K562 (cell line): Measurements from ENCODE around the gene DPH7. TPM values are rescaled to one million over a fixed set of nuclear protein-coding genes. Genes with fewer than 3 reads are reported as not detected.

Experiments used
- ATAC-seq: fragments of 200-7000 bp; cut with Tn5 transposase; 3 replicates; pipeline ENCODE4 v1.9.1; 2020; ENCODE audit warnings: moderate library complexity
- BruUV-seq: library from RNA; stranded (reverse); fragments of 400-500 nt; replicated peaks from 2 replicates; lab custom pipeline; 2021; lab: Mats Ljungman, UMichigan
- CTCF ChIA-PET: fragments of 300-600 bp; formaldehyde crosslinking; extraction: SDS; loops from one replicate; lab custom pipeline; 2021; ENCODE audit warnings: low intra/inter-chr PET ratio; lab: Yijun Ruan, JAX
- POLR2A ChIA-PET: fragments of 300-600, 350-650 bp; sonication (Branson Sonifier 250); formaldehyde crosslinking; extraction: SDS; loops from one replicate; lab custom pipeline; 2021; ENCODE audit warnings: antibody characterized with exemption, inconsistent platforms; lab: Yijun Ruan, JAX
- DNase-seq, 4 experiments: peaks; one replicate each; pipeline versions ENCODE4 v3.0.0 to v3.0.0-alpha.2; 2011 to 2018; ENCODE audit warnings: low spot score in 3 of 4, mixed read lengths in 3 of 4; ENCODE audit errors: extremely low read depth in 1 of 4
- FAIRE-seq: peaks from 2 replicates; lab custom pipeline; 2011; peaks lifted over from hg19 to GRCh38; lab: Jason Lieb, UNC
- H2AFZ ChIP-seq: 2 replicates; pipeline ENCODE4 v1.6.0; 2011; ENCODE audit warnings: low read depth, low read length, control low read depth, inconsistent platforms
- H3K27ac ChIP-seq: fragments of 200-600 bp; 3 replicates; pipeline ENCODE4 v1.8.0; 2011; ENCODE audit warnings: low read depth, mild to moderate bottlenecking, control low read depth, inconsistent platforms, low read length, moderate library complexity, mixed read lengths; ENCODE audit errors: extremely low read depth
- H3K27me3 ChIP-seq, 2 experiments: fragments of 300-600 bp in 1 of 2; 2 replicates in 1 of 2; 3 replicates in 1 of 2; pipeline versions ENCODE4 v1.6.0 to v1.8.0; 2011; ENCODE audit warnings: inconsistent platforms in 2 of 2, low read length in 2 of 2, mild to moderate bottlenecking in 1 of 2, mixed read lengths in 1 of 2, moderate library complexity in 1 of 2; ENCODE audit not compliant: control insufficient read depth in 2 of 2, insufficient read depth in 2 of 2
- H3K36me3 ChIP-seq: fragments of 300-600 bp; 3 replicates; pipeline ENCODE4 v1.8.0; 2011; ENCODE audit warnings: mild to moderate bottlenecking, low read length, inconsistent platforms; ENCODE audit not compliant: control insufficient read depth, insufficient read depth
- H3K4me1 ChIP-seq, 2 experiments: fragments of 200-600 bp in 1 of 2; replicated peaks in 1 of 2; 2 replicates in 1 of 2; 3 replicates in 1 of 2; pipeline versions ENCODE4 v1.5.1 to v1.8.0; 2011; ENCODE audit warnings: inconsistent platforms in 2 of 2, low read length in 2 of 2, mild to moderate bottlenecking in 1 of 2, mixed read lengths in 1 of 2, moderate library complexity in 1 of 2; ENCODE audit not compliant: control insufficient read depth in 2 of 2, insufficient read depth in 2 of 2
- H3K4me2 ChIP-seq: 2 replicates; pipeline ENCODE4 v1.6.1; 2011; ENCODE audit warnings: low read length, control low read depth, inconsistent platforms, mixed read lengths; ENCODE audit not compliant: insufficient read depth
- H3K4me3 ChIP-seq: fragments of 200-600 bp; sonication (generic), shearing (Covaris generic); 2 replicates; pipeline ENCODE4 v1.5.1; 2016; ENCODE audit warnings: control low read depth, inconsistent platforms
- H3K79me2 ChIP-seq: fragments of 200-600 bp; 3 replicates; pipeline ENCODE4 v1.8.0; 2011; ENCODE audit warnings: low read length, inconsistent platforms; ENCODE audit not compliant: control insufficient read depth, insufficient read depth
- H3K9ac ChIP-seq, 2 experiments: 2 replicates each; pipeline versions ENCODE4 v1.6.0 to v1.6.1; 2011; ENCODE audit warnings: low read depth in 2 of 2, low read length in 2 of 2, control low read depth in 1 of 2, inconsistent platforms in 1 of 2, mild to moderate bottlenecking in 1 of 2, mixed read lengths in 1 of 2; ENCODE audit not compliant: insufficient read depth in 1 of 2
- H3K9me1 ChIP-seq: one replicate; pipeline ENCODE4 v1.6.0; 2011; ENCODE audit warnings: inconsistent platforms, mild to moderate bottlenecking, low read length, moderate library complexity; ENCODE audit not compliant: control insufficient read depth, insufficient read depth
- H3K9me3 ChIP-seq: replicated peaks from 2 replicates; pipeline ENCODE4 v1.5.1; 2011; ENCODE audit warnings: low read depth, low read length, inconsistent platforms; ENCODE audit not compliant: control insufficient read depth, insufficient read depth
- H4K20me1 ChIP-seq: replicated peaks from 2 replicates; pipeline ENCODE4 v1.6.1; 2011; ENCODE audit warnings: low read length, inconsistent platforms, mixed read lengths; ENCODE audit not compliant: control insufficient read depth, insufficient read depth
- ARNT ChIP-seq, 2 experiments: fragments of 450-650 bp; IDR thresholded peaks; 2 replicates each; pipeline ENCODE4 v1.6.1; 2016; ENCODE audit warnings: mild to moderate bottlenecking in 1 of 2
- CCAR2 ChIP-seq: fragments of 200-400 bp; formaldehyde crosslinking; IDR thresholded peaks from 2 replicates; pipeline ENCODE4 v1.6.1; 2017; ENCODE audit warnings: mild to moderate bottlenecking, low read depth, low read length
- CHCHD3 ChIP-seq: fragments of 250-450 bp; sonication (Bioruptor Pico); IDR thresholded peaks from 2 replicates; pipeline ENCODE4 v2.1.2; 2022; ENCODE audit warnings: mild to moderate bottlenecking
- ETV6 ChIP-seq, 3 experiments: fragments of 150-350 bp in 1 of 3; sonication (generic) in 1 of 3; formaldehyde crosslinking in 1 of 3; IDR thresholded peaks; 2 replicates each; pipeline versions ENCODE4 v1.6.1 to v1.8.0; 2014 to 2022; ENCODE audit warnings: borderline replicate concordance in 2 of 3, low read depth in 2 of 3, antibody characterized with exemption in 1 of 3, low read length in 1 of 3, mild to moderate bottlenecking in 1 of 3, missing genetic modification reagents in 1 of 3
- FOXO4 ChIP-seq: fragments of 450-650 bp; formaldehyde crosslinking; IDR thresholded peaks from 2 replicates; pipeline ENCODE4 v1.4.0; 2020; ENCODE audit warnings: mild to moderate bottlenecking, moderate library complexity
- MCM3 ChIP-seq: fragments of 450-650 bp; IDR thresholded peaks from 2 replicates; pipeline ENCODE4 v1.6.1; 2016
- MLLT1 ChIP-seq, 2 experiments: fragments of 450-650 bp; IDR thresholded peaks; 2 replicates each; pipeline ENCODE4 v1.6.1; 2016
- MTA2 ChIP-seq: fragments of 450-650 bp; IDR thresholded peaks from 2 replicates; pipeline ENCODE4 v1.6.1; 2016; ENCODE audit warnings: low read depth
- PHF20 ChIP-seq: fragments of 450-650 bp; IDR thresholded peaks from 2 replicates; pipeline ENCODE4 v1.6.1; 2018; ENCODE audit not compliant: partially characterized antibody
- POLR2A ChIP-seq: fragments of 450-650 bp; conservative IDR thresholded peaks from 2 replicates; pipeline ENCODE4 v1.6.1; 2016
- POLR2H ChIP-seq: IDR thresholded peaks from 2 replicates; pipeline ENCODE4 v1.6.1; 2016; ENCODE audit warnings: missing genetic modification characterization, low read depth, mild to moderate bottlenecking, control low read depth, missing compliant biosample characterization, moderate library complexity
- SMARCB1 ChIP-seq: IDR thresholded peaks from 2 replicates; pipeline ENCODE4 v1.6.1; 2011; ENCODE audit warnings: improper control_type of control experiment, low read depth; ENCODE audit not compliant: insufficient read length
- ZBTB7A ChIP-seq: IDR thresholded peaks from 2 replicates; pipeline ENCODE4 v1.6.1; 2011; ENCODE audit warnings: low read depth, mild to moderate bottlenecking, low read length, moderate library complexity, borderline replicate concordance; ENCODE audit not compliant: control insufficient read depth
- ZNF133 ChIP-seq: fragments of 250-450 bp; sonication (Bioruptor Pico); IDR thresholded peaks from 2 replicates; pipeline ENCODE4 v1.4.0; 2020; ENCODE audit warnings: mild to moderate bottlenecking
- ZNF311 ChIP-seq: fragments of 250-450 bp; sonication (Bioruptor Pico); IDR thresholded peaks from 2 replicates; pipeline ENCODE4 v1.4.0; 2020; ENCODE audit warnings: mild to moderate bottlenecking, moderate library complexity
- ZNF347 ChIP-seq: fragments of 450-650 bp; formaldehyde crosslinking; IDR thresholded peaks from 2 replicates; pipeline ENCODE4 v1.4.0; 2020; ENCODE audit warnings: low read depth, mild to moderate bottlenecking, moderate library complexity
- ZNF589 ChIP-seq: fragments of 200-800 bp; sonication (Bioruptor generic); IDR thresholded peaks from 2 replicates; pipeline ENCODE4 v1.6.1; 2016; ENCODE audit warnings: low read depth, missing genetic modification characterization, missing compliant biosample characterization
- ZNF696 ChIP-seq: fragments of 250-450 bp; sonication (Bioruptor Pico); conservative IDR thresholded peaks from 2 replicates; pipeline ENCODE4 v1.4.0; 2020; ENCODE audit warnings: mild to moderate bottlenecking, moderate library complexity
- WGBS: fragments of 100-300 bp; shearing (Covaris generic); methylation state at CpG from one replicate; pipeline ENCODE4 v1.1.6; 2016; ENCODE audit warnings: low coverage, mixed read lengths; ENCODE audit not compliant: insufficient coverage; ENCODE audit errors: missing lambda C conversion rate; 5-methylcytosine and 5-hydroxymethylcytosine counted together
- in situ Hi-C: fragments of 300-500 bp; cut with MboI; formaldehyde crosslinking; loops from 4 replicates; pipeline ENCODE4 v1.15.0; 2018; ENCODE audit warnings: inconsistent platforms, mixed read lengths
- intact Hi-C: fragments of 100-400 bp; cut with micrococcal nuclease; formaldehyde crosslinking; loops from 2 replicates; pipeline ENCODE4 v1.14.2; 2022
- polyA plus RNA-seq, 8 experiments: library from polyadenylated mRNA; depleted of rRNA in 4 of 8; stranded (reverse) in 5 of 8; unstranded in 3 of 8; fragments of >200 nt; fragmentation: Nextera tagmentation in 2 of 8; fragmentation: Illumina TruSeq in 1 of 8; extraction: Ambion mirVana in 2 of 8; extraction: Trizol in 1 of 8; gene quantifications; 2 replicates each; pipeline versions ENCODE4 v1.2.1 to v1.2.3, GENCODE V29; 2011 to 2014; ENCODE audit warnings: inconsistent platforms in 1 of 8, missing spikeins in 1 of 8
- total RNA-seq, 7 experiments: library from RNA; depleted of rRNA in 6 of 7; stranded (reverse); fragments of >200 nt in 6 of 7; fragmentation: Illumina TruSeq in 2 of 7; extraction: Trizol in 2 of 7; gene quantifications; 2 replicates each; pipeline versions ENCODE4 v1.2.1 to v1.2.3, GENCODE V29; 2011 to 2021; ENCODE audit warnings: low replicate concordance in 1 of 7

DPH7 gene
- total and polyA plus RNA-seq, 9 of the 15 experiments (the other 6 are each of a cell fraction or from before 2014, with no cell fraction given): 13.9 to 68.6 (median 41.3) TPM

DNA sequence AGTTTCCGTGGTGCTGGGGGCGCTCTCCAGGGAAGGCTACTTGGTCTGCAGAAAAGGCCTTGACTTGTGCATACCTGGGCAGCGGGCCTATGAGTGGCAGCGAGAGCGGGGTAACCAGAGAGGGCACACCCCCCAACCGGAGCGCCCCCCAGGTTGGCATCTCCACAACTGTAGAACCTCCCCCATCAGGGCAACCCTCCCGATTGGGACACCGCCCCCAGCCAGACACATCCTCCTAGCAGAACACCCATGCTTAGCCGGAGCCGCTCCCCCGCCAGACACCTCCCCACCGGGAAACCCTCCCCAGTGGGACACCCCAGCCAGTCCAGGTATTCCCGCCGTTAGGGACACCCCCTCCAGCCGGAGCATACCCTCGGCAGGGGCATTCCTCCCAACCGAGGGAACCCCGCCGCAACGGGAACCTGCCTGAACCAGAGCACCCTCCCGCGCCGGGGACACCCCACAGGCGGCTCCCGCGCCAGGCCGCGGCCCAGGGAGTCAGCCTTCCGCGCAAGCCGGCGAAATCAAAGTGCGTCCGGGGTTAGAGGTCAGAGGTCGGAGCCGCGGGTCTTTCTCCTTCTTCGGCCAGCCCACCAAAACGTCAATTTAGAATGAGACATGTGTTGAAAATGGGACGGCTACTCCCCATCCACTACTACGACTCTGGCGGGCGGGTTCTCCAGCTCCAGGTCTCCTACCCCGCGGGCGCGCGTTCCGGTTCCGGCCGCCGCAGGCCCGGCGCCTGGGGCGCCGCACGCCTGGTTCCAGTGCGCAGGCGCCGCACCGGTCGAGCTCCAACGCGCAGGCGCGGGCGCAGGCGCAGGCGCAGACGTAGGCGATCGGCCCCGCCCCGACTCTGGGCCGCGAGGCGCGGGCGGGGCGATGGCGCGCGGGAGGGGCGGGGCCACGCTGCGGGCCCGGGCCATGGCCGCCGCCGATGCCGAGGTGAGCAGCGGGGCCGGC, 39.7 kb upstream of the DPH7 start, which contains the start of gene EHMT1:
Gene EHMT1, plus strand, starts transcription at position 901 of the 963 bp plus-strand sequence. Its CDS starts 24 bp downstream, at position 925.
- peak; percentile 78 for ATAC-seq
- TF ChIP-seq POLR2H (peak; percentile 84), ZNF589 (CRISPR knock-in tag) (no peak), ARNT (IDR thresholded peaks at IDR 0.05) (0 out of 4 replicates have a peak, but pooled peaks of 1 of the 2 experiments have one; percentile 28), PHF20 (peak; percentile 95), POLR2A (peak; percentile 82), MLLT1 (IDR thresholded peaks at IDR 0.05) (no peak), CCAR2 (no peak), ZNF696 (CRISPR knock-in tag) (no peak), CHCHD3 (CRISPR knock-in tag) (no peak), ZNF311 (CRISPR knock-in tag) (no peak), SMARCB1 (no peak), ZNF347 (CRISPR knock-in tag) (no peak), ZNF133 (CRISPR knock-in tag) (no peak), MCM3 (no peak), MTA2 (peak; percentile 90), ETV6 (IDR thresholded peaks at IDR 0.05; ENCODE audit: borderline replicate concordance in 1 of 2, low read depth in 2 of 2, low read length in 1 of 2) (no peak), ETV6 (CRISPR knock-in tag; IDR thresholded peaks at IDR 0.05; ENCODE audit: borderline replicate concordance) (no peak), ZBTB7A (peak; percentile 48; the same call in 1 of the 2 replicates), FOXO4 (CRISPR knock-in tag) (no peak)

More for the DNA sequence above, 39.7 kb upstream of the DPH7 start, which contains the start of gene EHMT1:
- Histone ChIP-seq H3K4me1 (peaks cover 29 to 54% of the 10 kb centered on the region in 2 experiments), H3K4me3 (peak within 1 kb of the TSS; percentile 75), H3K27me3 (no peaks in the 10 kb centered on the region), H3K36me3 (peaks cover 63% of the 10 kb centered on the region), H3K4me2 (peak within 1 kb of the TSS; percentile 93), H3K79me2 (peaks cover 62% of the 10 kb centered on the region), H3K9me3 (no peaks in the 10 kb centered on the region), H4K20me1 (peaks cover 4% of the 10 kb centered on the region), H2AFZ (peak within 1 kb of the TSS; percentile 97), H3K9ac (peak within 1 kb of the TSS; percentile 80 to 98), H3K27ac (peak within 1 kb of the TSS; percentile 91), H3K9me1 (no peaks in the 10 kb centered on the region)
- in situ Hi-C loops (no loop called here), intact Hi-C loops (no loop called here)
- DNase-seq: peak; percentile 90 to 98 (median 96)
- peak; percentile 19 for FAIRE-seq
- CTCF ChIA-PET: no interaction called here
- POLR2A ChIA-PET: interaction anchor here (0.8 to 1.7 kb wide), 11 partner anchors 7 to 485 kb away, joined by 3 to 11 read pairs (median 4); partner anchors contain the start of genes ARRDC1 and ZMYND19
- 1% methylated on average over 70 of the region's 94 CpGs for WGBS
- TSS peak; percentile 77 for BruUV-seq
